ENCODE data around the gene FBXO3. TPM values are rescaled to one million over a fixed set of nuclear protein-coding genes. Genes with fewer than 3 reads are reported as not detected.
A peak's percentile ranks its signal among the peaks of the same experiment; 100 is the strongest.

Gene FBXO3
- total and polyA plus RNA-seq, 9 of the 15 experiments (the other 6 are each of a cell fraction or from before 2014, with no cell fraction given): 11.6 to 59.3 (median 29.2) TPM

DNA sequence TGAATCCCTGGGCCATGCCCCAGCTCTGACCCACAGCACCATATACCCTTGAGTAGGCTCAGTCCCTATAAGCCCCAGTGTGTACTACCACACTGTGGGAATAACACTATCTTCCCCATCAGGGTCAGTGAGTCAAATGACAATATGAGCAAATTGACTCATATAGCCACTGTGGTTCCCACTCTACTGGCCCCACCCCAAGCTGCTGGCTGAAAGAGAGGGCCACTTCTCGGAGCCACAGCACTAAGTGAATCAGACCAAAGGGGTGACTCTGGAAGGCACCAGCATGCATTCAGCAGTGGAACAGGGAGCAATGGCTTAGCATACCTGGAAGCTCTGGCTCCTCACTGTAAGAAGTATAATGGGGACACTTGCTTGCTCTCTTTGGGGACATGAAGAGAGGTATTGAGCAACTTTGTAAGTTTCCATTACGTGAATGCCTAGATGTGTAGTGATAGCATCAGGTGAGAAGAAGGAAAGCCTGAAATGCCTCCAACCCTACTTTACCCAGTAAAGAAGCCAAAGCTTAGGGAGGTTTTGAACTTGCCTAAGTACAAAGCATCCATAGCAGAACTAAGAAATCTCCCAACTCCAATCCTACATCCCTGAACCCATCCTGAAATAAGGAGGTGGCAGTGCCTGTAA is 51.6 kb downstream of the FBXO3 start (continued):
- 0 out of 2 replicates have a peak, but pooled peaks have one; percentile 17 for TF ChIP-seq CBFA2T3 (IDR thresholded peaks at IDR 0.05)
- no peak for TF ChIP-seq KLF6 (CRISPR knock-in tag; IDR thresholded peaks at IDR 0.05; ENCODE audit: borderline replicate concordance)

DNA sequence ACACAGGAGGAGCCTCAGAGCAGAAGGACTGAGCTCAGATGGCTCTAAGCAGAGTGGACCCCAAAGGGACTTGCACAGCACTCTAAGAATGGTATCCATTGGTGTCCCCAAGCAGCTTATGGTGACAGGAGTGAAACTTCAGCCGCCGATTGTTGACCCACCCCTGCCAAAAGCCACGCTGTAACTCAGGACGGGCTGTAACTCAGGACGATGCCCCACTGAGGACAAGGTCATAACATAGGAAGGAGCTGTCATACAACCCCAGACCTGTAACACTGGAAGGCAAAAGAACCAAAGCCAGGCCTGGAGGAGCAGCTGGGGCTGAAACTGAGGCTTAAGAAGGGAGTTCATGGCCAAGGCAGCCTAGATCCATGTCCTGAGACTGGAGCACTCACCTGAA is 52.3 kb downstream of the FBXO3 start:
- Histone ChIP-seq H3K36me3 (ENCODE audit: control insufficient read depth, insufficient read depth, low read length) (peaks cover 63% of the 10 kb centered on the region), H3K4me2 (ENCODE audit: insufficient read depth, low read length) (peak overlapping the region; percentile 61; the same call in 1 of the 2 replicates), H3K27ac (ENCODE audit: extremely low read depth, low read depth, low read length) (peak overlapping the region; percentile 64; the same call in 2 of the 3 replicates), H3K4me1 (replicated peaks in 1 of 2; ENCODE audit: control insufficient read depth in 2 of 2, insufficient read depth in 2 of 2, low read length in 2 of 2) (peaks cover 24 to 36% of the 10 kb centered on the region in 2 experiments), H4K20me1 (replicated peaks; ENCODE audit: control insufficient read depth, insufficient read depth, low read length) (peaks cover 30% of the 10 kb centered on the region), H3K79me2 (ENCODE audit: control insufficient read depth, insufficient read depth, low read length) (peaks cover 60% of the 10 kb centered on the region), H3K9me1 (ENCODE audit: control insufficient read depth, insufficient read depth, low read length) (peaks cover 10% of the 10 kb centered on the region), H3K9ac (ENCODE audit: insufficient read depth in 1 of 2, low read depth in 2 of 2, low read length in 2 of 2) (no peak overlapping the region; a peak in 1 of 4 replicates), H2AFZ (ENCODE audit: low read depth, low read length) (no peak overlapping the region), H3K9me3 (replicated peaks; ENCODE audit: control insufficient read depth, insufficient read depth, low read depth, low read length) (no peaks in the 10 kb centered on the region), H3K27me3 (ENCODE audit: control insufficient read depth in 2 of 2, insufficient read depth in 2 of 2, low read length in 2 of 2) (no peaks in the 10 kb centered on the region), H3K4me3 (no peak overlapping the region)
- POLR2A ChIA-PET: interaction anchor here (0.6 to 1.8 kb wide), 4 partner anchors 11 to 22 kb away, joined by 3 to 10 read pairs (median 4); partner anchors contain the start of gene CD59
- FAIRE-seq: no peak
- no TSS peak for BruUV-seq (replicated peaks)
- CTCF ChIA-PET (ENCODE audit: low intra/inter-chr PET ratio): interaction anchor here (0.6 kb wide), 1 partner anchor 9 kb away, joined by 3 read pairs; no protein-coding TSS in a partner anchor
- intact Hi-C loops (cut with micrococcal nuclease): loop anchor here (2.0 kb wide), 1 partner anchor 15 kb away; the partner anchor contains the start of gene CD59
- no peak for ATAC-seq
- in situ Hi-C loops (cut with MboI): no loop called here
- DNase-seq (ENCODE audit: extremely low read depth in 1 of 4, low spot score in 3 of 4): no peak
- TF ChIP-seq, protein P1, sequence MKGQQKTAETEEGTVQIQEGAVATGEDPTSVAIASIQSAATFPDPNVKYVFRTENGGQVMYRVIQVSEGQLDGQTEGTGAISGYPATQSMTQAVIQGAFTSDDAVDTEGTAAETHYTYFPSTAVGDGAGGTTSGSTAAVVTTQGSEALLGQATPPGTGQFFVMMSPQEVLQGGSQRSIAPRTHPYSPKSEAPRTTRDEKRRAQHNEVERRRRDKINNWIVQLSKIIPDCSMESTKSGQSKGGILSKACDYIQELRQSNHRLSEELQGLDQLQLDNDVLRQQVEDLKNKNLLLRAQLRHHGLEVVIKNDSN (CRISPR knock-in tag; IDR thresholded peaks at IDR 0.05): 0 out of 2 replicates have a peak, but pooled peaks have one; percentile 2
- TF ChIP-seq MYNN (IDR thresholded peaks at IDR 0.05) (no peak), MYNN (CRISPR knock-in tag; IDR thresholded peaks at IDR 0.05) (no peak)
- WGBS (ENCODE audit: insufficient coverage, low coverage, missing lambda C conversion rate): 91% methylated on average over 5 of the region's 5 CpGs
